ENCODE results near the gene CISD1. TPM values are rescaled to one million over a fixed set of nuclear protein-coding genes. Genes with fewer than 3 reads are reported as not detected.

The CISD1 gene
- total RNA-seq, 2 experiments from 2014 or later, result 22.4 to 44.5 TPM

DNA sequence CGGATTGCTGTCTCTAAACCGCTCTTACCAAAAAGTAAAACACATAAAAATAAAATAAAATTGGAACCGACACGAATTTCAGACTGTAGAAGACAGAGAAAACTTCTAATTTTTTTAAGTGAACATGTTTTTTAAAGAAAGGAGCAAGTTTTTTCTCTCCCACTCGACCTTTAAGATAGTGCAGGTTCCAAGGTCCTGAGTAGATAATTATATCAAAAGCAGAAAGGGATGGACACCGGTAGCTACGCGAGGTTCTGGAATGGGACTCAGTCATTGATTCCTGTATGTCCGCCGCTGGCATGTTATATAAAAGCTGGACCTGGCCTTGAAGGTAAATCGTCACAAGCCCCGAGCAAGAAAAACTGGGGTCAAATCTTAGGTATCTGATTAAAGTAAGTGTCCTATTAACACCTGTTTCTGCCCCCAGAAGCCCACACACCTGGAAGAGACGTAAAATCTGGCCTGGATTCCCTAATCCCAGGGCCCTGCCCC is 462 bp upstream of the CISD1 start:
- Histone ChIP-seq H4K20me1 (ENCODE audit: insufficient read depth, low read length) (peaks cover 28% of the 10 kb centered on the region), H3K4me1 (ENCODE audit: insufficient read depth, low read length, poor library complexity, severe bottlenecking) (peaks cover 29% of the 10 kb centered on the region), H3K4me2 (ENCODE audit: low read length) (peak overlapping the region; percentile 97), H2AFZ (ENCODE audit: low read length) (peak overlapping the region; percentile 95), H3K79me2 (ENCODE audit: insufficient read depth, low read depth, low read length) (peaks cover 80% of the 10 kb centered on the region), H3K9me2 (ENCODE audit: insufficient read depth, low read length) (no peaks in the 10 kb centered on the region), H3K27ac (ENCODE audit: low read depth, low read length, poor library complexity, severe bottlenecking) (peak overlapping the region; percentile 82), H3K36me3 (ENCODE audit: insufficient read depth, low read length) (peaks cover 14% of the 10 kb centered on the region), H3K9me3 (ENCODE audit: low read length) (no peaks in the 10 kb centered on the region), H3K4me3 (ENCODE audit: low read depth, low read length, poor library complexity, severe bottlenecking) (peak overlapping the region; percentile 90)
- TF ChIP-seq, protein P1, sequence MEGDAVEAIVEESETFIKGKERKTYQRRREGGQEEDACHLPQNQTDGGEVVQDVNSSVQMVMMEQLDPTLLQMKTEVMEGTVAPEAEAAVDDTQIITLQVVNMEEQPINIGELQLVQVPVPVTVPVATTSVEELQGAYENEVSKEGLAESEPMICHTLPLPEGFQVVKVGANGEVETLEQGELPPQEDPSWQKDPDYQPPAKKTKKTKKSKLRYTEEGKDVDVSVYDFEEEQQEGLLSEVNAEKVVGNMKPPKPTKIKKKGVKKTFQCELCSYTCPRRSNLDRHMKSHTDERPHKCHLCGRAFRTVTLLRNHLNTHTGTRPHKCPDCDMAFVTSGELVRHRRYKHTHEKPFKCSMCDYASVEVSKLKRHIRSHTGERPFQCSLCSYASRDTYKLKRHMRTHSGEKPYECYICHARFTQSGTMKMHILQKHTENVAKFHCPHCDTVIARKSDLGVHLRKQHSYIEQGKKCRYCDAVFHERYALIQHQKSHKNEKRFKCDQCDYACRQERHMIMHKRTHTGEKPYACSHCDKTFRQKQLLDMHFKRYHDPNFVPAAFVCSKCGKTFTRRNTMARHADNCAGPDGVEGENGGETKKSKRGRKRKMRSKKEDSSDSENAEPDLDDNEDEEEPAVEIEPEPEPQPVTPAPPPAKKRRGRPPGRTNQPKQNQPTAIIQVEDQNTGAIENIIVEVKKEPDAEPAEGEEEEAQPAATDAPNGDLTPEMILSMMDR (conservative IDR thresholded peaks at IDR 0.05; ENCODE audit: low read length), result no peak
- no peak for TF ChIP-seq EZH2phosphoT487 (IDR thresholded peaks at IDR 0.05; ENCODE audit: borderline replicate concordance, low read depth, low read length)
- intact Hi-C loops (cut with micrococcal nuclease; ENCODE audit: unreplicated experiment), result loop anchor here (2.0 to 10.0 kb wide), 3 partner anchors 116 to 1966 kb away; partner anchors contain the start of genes CCDC6 and TFAM
- ChIA-PET POLR2A (interaction anchor here (0.6 to 3.1 kb wide), 14 partner anchors 9 to 831 kb away, joined by 3 to 11 read pairs (median 4); partner anchors contain the start of genes TFAM and UBE2D1), CTCF (ENCODE audit: unreplicated experiment) (interaction anchor here (0.5 to 0.8 kb wide), 3 partner anchors 12 to 90 kb away, joined by 3 read pairs; no protein-coding TSS in a partner anchor)
- no peak for DNase-seq (ENCODE audit: low spot score)
- no TSS peak for BruUV-seq (replicated peaks)

DNA sequence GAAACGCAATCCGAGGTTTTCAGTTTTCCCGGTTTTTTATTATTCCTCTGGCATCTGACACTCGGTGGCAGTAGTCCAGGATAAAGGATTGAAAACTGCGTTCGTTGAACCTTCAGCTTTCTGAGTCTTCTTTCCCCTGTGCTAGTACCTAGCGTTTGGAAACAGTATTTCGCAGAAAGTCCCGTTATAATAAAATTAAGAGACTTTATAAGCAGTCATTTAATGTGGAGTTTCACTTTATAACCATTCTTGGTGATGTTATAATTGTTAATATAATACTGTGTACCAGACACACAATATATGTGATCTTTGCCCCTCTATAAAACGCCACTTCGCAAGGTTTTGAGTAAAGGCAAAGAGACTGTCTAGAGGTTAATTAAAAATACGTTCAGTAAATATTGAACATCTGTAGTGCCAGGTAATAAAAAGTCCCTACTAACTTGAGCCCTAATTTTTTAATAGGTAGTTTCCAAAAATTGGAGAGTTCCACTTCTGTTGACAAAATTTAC is 874 bp downstream of the CISD1 start:
- POLR2A ChIA-PET, result interaction anchor here (3.1 kb wide), 1 partner anchor 11 kb away, joined by 11 read pairs; no protein-coding TSS in a partner anchor
- intact Hi-C loops (cut with micrococcal nuclease; ENCODE audit: unreplicated experiment), result loop anchor here (2.0 to 10.0 kb wide), 3 partner anchors 115 to 1965 kb away; partner anchors contain the start of genes CCDC6 and TFAM
- BruUV-seq (replicated peaks), result TSS peak; percentile 82

More for the DNA sequence above, 874 bp downstream of the CISD1 start:
- Histone ChIP-seq H3K36me3 (ENCODE audit: insufficient read depth, low read length) (peaks cover 14% of the 10 kb centered on the region), H3K4me3 (ENCODE audit: low read depth, low read length, poor library complexity, severe bottlenecking) (peak overlapping the region; percentile 90), H3K27ac (ENCODE audit: low read depth, low read length, poor library complexity, severe bottlenecking) (peak overlapping the region; percentile 76), H3K4me1 (ENCODE audit: insufficient read depth, low read length, poor library complexity, severe bottlenecking) (peaks cover 16% of the 10 kb centered on the region), H3K9me3 (ENCODE audit: low read length) (no peaks in the 10 kb centered on the region), H4K20me1 (ENCODE audit: insufficient read depth, low read length) (peaks cover 22% of the 10 kb centered on the region), H3K79me2 (ENCODE audit: insufficient read depth, low read depth, low read length) (peaks cover 80% of the 10 kb centered on the region), H3K4me2 (ENCODE audit: low read length) (peak overlapping the region; percentile 85), H2AFZ (ENCODE audit: low read length) (peak overlapping the region; percentile 82; the same call in 1 of the 2 replicates), H3K9me2 (ENCODE audit: insufficient read depth, low read length) (no peaks in the 10 kb centered on the region)
- DNase-seq (ENCODE audit: low spot score), result peak; percentile 32
- TF ChIP-seq EZH2phosphoT487 (IDR thresholded peaks at IDR 0.05; ENCODE audit: borderline replicate concordance, low read depth, low read length), result no peak
- TF ChIP-seq, protein P1 (conservative IDR thresholded peaks at IDR 0.05; ENCODE audit: low read length), result no peak
- CTCF ChIA-PET (ENCODE audit: unreplicated experiment), result no interaction called here
